ENCODE results near the gene ANP32E. TPM values are rescaled to one million over a fixed set of nuclear protein-coding genes. Genes with fewer than 3 reads are reported as not detected.

The ANP32E gene
- total and polyA plus RNA-seq, 2 experiments from 2014 or later: 14.4 to 55.2 TPM

GRCh38 chr1:150183061-150183460 lies 52.9 kb downstream of the ANP32E start:
- peaks cover 5% of the 10 kb centered on the region; the same call in 1 of the 2 replicates for H3F3A ChIP-seq (ENCODE audit: insufficient read depth)
- no peak overlapping the region for H3K27ac ChIP-seq
- no peak for DNase-seq
- H3K4me2 ChIP-seq (ENCODE audit: unreplicated experiment): no peak overlapping the region
- H4K20me1 ChIP-seq (ENCODE audit: insufficient read depth): no peaks in the 10 kb centered on the region
- H3K9ac ChIP-seq: no peak overlapping the region
- H2AFZ ChIP-seq: no peak overlapping the region
- TF ChIP-seq EZH2phosphoT487 (IDR thresholded peaks at IDR 0.05; ENCODE audit: insufficient read depth, low read depth) (no peak), EZH2 (IDR thresholded peaks at IDR 0.05; ENCODE audit: insufficient read depth, poor library complexity, severe bottlenecking) (no peak)
- WGBS, 2 experiments (ENCODE audit: low coverage in 1 of 2, low lambda C conversion rate in 2 of 2, missing lambda C conversion rate in 2 of 2): 97 to 99% methylated on average over 3 of the region's 3 CpGs
- no peaks in the 10 kb centered on the region for H3K36me3 ChIP-seq (ENCODE audit: low read depth)
- H3K79me2 ChIP-seq (ENCODE audit: insufficient read depth): no peaks in the 10 kb centered on the region
- peaks cover 16% of the 10 kb centered on the region for H3K4me1 ChIP-seq (ENCODE audit: insufficient read depth)
- no peak overlapping the region for H3K4me3 ChIP-seq
- in situ Hi-C loops (cut with MboI): no loop called here
- no peaks in the 10 kb centered on the region for H3K9me3 ChIP-seq (ENCODE audit: low read depth)
- H3K27me3 ChIP-seq (replicated peaks; ENCODE audit: insufficient read depth): no peaks in the 10 kb centered on the region
- no peaks in the 10 kb centered on the region for H3K9me2 ChIP-seq (ENCODE audit: insufficient read depth)

- H3K4me1 ChIP-seq (ENCODE audit: insufficient read depth): peaks cover 9% of the 10 kb centered on the region
- H3K4me3 ChIP-seq: no peak overlapping the region
- H3K27me3 ChIP-seq (replicated peaks; ENCODE audit: insufficient read depth): no peaks in the 10 kb centered on the region
- H3K9me2 ChIP-seq (ENCODE audit: insufficient read depth): no peaks in the 10 kb centered on the region
- H3K9me3 ChIP-seq (ENCODE audit: low read depth): no peaks in the 10 kb centered on the region
- in situ Hi-C loops (cut with MboI): no loop called here
- H3K9ac ChIP-seq: no peak overlapping the region
- H3K36me3 ChIP-seq (ENCODE audit: low read depth): no peaks in the 10 kb centered on the region
- DNase-seq: no peak
- H4K20me1 ChIP-seq (ENCODE audit: insufficient read depth): no peaks in the 10 kb centered on the region
- peaks cover 5% of the 10 kb centered on the region; the same call in 1 of the 2 replicates for H3F3A ChIP-seq (ENCODE audit: insufficient read depth)
- WGBS, 2 experiments (ENCODE audit: low coverage in 1 of 2, low lambda C conversion rate in 2 of 2, missing lambda C conversion rate in 2 of 2): 90 to 94% methylated on average over 11 of the region's 11 CpGs
- no peak overlapping the region for H3K27ac ChIP-seq
- TF ChIP-seq EZH2 (IDR thresholded peaks at IDR 0.05; ENCODE audit: insufficient read depth, poor library complexity, severe bottlenecking) (no peak), EZH2phosphoT487 (IDR thresholded peaks at IDR 0.05; ENCODE audit: insufficient read depth, low read depth) (no peak)
- H2AFZ ChIP-seq: no peak overlapping the region
- H3K79me2 ChIP-seq (ENCODE audit: insufficient read depth): no peaks in the 10 kb centered on the region
- no peak overlapping the region for H3K4me2 ChIP-seq (ENCODE audit: unreplicated experiment)
Observed at GRCh38 chr1:150182247-150182646, 53.7 kb downstream of the ANP32E start.

DNA sequence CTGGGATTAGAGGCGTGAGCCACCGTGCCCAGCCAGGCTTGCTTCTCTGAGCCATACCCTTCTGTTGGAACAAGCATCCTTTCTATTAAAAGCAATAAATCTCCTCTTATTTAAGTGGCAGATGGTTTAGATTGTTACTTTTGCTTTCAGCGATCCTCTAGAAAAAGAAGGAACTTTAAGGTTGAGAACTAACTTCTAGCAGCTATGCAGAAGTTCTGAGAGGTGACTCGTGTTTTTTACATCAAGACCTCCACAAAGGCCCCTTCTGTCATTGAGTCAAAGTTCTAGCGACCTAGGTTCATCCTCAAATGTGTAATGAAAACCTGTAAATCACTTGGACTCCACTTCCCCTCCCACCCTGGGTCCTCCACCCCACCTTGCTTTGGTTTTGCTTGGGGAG lies 55.4 kb downstream of the ANP32E start:
- DNase-seq: no peak
- Histone ChIP-seq H3K9ac (no peak overlapping the region), H3F3A (ENCODE audit: insufficient read depth) (no peaks in the 10 kb centered on the region), H2AFZ (no peak overlapping the region), H3K79me2 (ENCODE audit: insufficient read depth) (no peaks in the 10 kb centered on the region), H3K27ac (no peak overlapping the region), H3K4me2 (ENCODE audit: unreplicated experiment) (no peak overlapping the region), H3K9me3 (ENCODE audit: low read depth) (no peaks in the 10 kb centered on the region), H3K4me3 (no peak overlapping the region), H3K27me3 (replicated peaks; ENCODE audit: insufficient read depth) (no peaks in the 10 kb centered on the region), H3K4me1 (ENCODE audit: insufficient read depth) (no peaks in the 10 kb centered on the region), H3K9me2 (ENCODE audit: insufficient read depth) (no peaks in the 10 kb centered on the region), H4K20me1 (ENCODE audit: insufficient read depth) (no peaks in the 10 kb centered on the region), H3K36me3 (ENCODE audit: low read depth) (no peaks in the 10 kb centered on the region)
- 55 to 60% methylated on average over 5 of the region's 5 CpGs for WGBS, 2 experiments (ENCODE audit: low coverage in 1 of 2, low lambda C conversion rate in 2 of 2, missing lambda C conversion rate in 2 of 2)
- in situ Hi-C loops (cut with MboI): no loop called here
- TF ChIP-seq EZH2phosphoT487 (IDR thresholded peaks at IDR 0.05; ENCODE audit: insufficient read depth, low read depth): no peak
- TF ChIP-seq EZH2 (IDR thresholded peaks at IDR 0.05; ENCODE audit: insufficient read depth, poor library complexity, severe bottlenecking): no peak

- in situ Hi-C loops (cut with MboI): loop anchor here (10.0 kb wide), 1 partner anchor 215 kb away; no protein-coding TSS in a partner anchor
- WGBS, 2 experiments (ENCODE audit: low coverage in 1 of 2, low lambda C conversion rate in 2 of 2, missing lambda C conversion rate in 2 of 2): 78 to 83% methylated on average over 7 of the region's 7 CpGs
- H3K9me3 ChIP-seq (ENCODE audit: low read depth): no peaks in the 10 kb centered on the region
- H3K4me1 ChIP-seq (ENCODE audit: insufficient read depth): no peaks in the 10 kb centered on the region
- H3K9me2 ChIP-seq (ENCODE audit: insufficient read depth): no peaks in the 10 kb centered on the region
- H3K36me3 ChIP-seq (ENCODE audit: low read depth): no peaks in the 10 kb centered on the region
- H3K79me2 ChIP-seq (ENCODE audit: insufficient read depth): no peaks in the 10 kb centered on the region
- H2AFZ ChIP-seq: no peak overlapping the region
- H3K27me3 ChIP-seq (replicated peaks; ENCODE audit: insufficient read depth): no peaks in the 10 kb centered on the region
- no peaks in the 10 kb centered on the region for H4K20me1 ChIP-seq (ENCODE audit: insufficient read depth)
- TF ChIP-seq EZH2phosphoT487 (IDR thresholded peaks at IDR 0.05; ENCODE audit: insufficient read depth, low read depth) (no peak), EZH2 (IDR thresholded peaks at IDR 0.05; ENCODE audit: insufficient read depth, poor library complexity, severe bottlenecking) (no peak)
- no peak overlapping the region for H3K4me2 ChIP-seq (ENCODE audit: unreplicated experiment)
- H3F3A ChIP-seq (ENCODE audit: insufficient read depth): no peaks in the 10 kb centered on the region
- H3K27ac ChIP-seq: no peak overlapping the region
- no peak overlapping the region for H3K4me3 ChIP-seq
- DNase-seq: no peak
- H3K9ac ChIP-seq: no peak overlapping the region
Observed at GRCh38 chr1:150179867-150180266, 56.0 kb downstream of the ANP32E start.

GRCh38 chr1:150178548-150178947 lies 57.4 kb downstream of the ANP32E start:
- Histone ChIP-seq H3K9me2 (ENCODE audit: insufficient read depth) (no peaks in the 10 kb centered on the region), H3K27me3 (replicated peaks; ENCODE audit: insufficient read depth) (no peaks in the 10 kb centered on the region), H3K79me2 (ENCODE audit: insufficient read depth) (no peaks in the 10 kb centered on the region), H3K9me3 (ENCODE audit: low read depth) (no peaks in the 10 kb centered on the region), H3K4me1 (ENCODE audit: insufficient read depth) (no peaks in the 10 kb centered on the region), H3K4me3 (no peak overlapping the region), H3F3A (ENCODE audit: insufficient read depth) (no peaks in the 10 kb centered on the region), H3K4me2 (ENCODE audit: unreplicated experiment) (no peak overlapping the region), H3K27ac (no peak overlapping the region), H4K20me1 (ENCODE audit: insufficient read depth) (no peaks in the 10 kb centered on the region), H3K9ac (no peak overlapping the region), H3K36me3 (ENCODE audit: low read depth) (no peaks in the 10 kb centered on the region), H2AFZ (no peak overlapping the region)
- TF ChIP-seq EZH2 (IDR thresholded peaks at IDR 0.05; ENCODE audit: insufficient read depth, poor library complexity, severe bottlenecking) (no peak), EZH2phosphoT487 (IDR thresholded peaks at IDR 0.05; ENCODE audit: insufficient read depth, low read depth) (no peak)
- no peak for DNase-seq
- in situ Hi-C loops (cut with MboI): loop anchor here (10.0 kb wide), 1 partner anchor 214 kb away; no protein-coding TSS in a partner anchor
